ENCODE measurements around the gene SPSB3. TPM values are rescaled to one million over a fixed set of nuclear protein-coding genes. Genes with fewer than 3 reads are reported as not detected.

Gene SPSB3
- total RNA-seq, 4 donors from 2014 or later = 52.2 to 87.3 (median 68.5) TPM

GRCh38 chr16:1731603-1732002 lies 50.8 kb downstream of the SPSB3 start:
- H3K9me3 ChIP-seq = no peaks in the 10 kb centered on the region
- intact Hi-C loops (cut with DNase I) = no loop called here
- H3K36me3 ChIP-seq = peaks cover 33 to 37% of the 10 kb centered on the region in 2 donors
- no peak overlapping the region for H3K27ac ChIP-seq
- no peaks in the 10 kb centered on the region for H3K4me1 ChIP-seq
- TF ChIP-seq CTCF (IDR thresholded peaks at IDR 0.05) = no peak
- TF ChIP-seq POLR2A (IDR thresholded peaks at IDR 0.05) = no peak
- DNase-seq = no peak
- H3K27me3 ChIP-seq = no peaks in the 10 kb centered on the region
- no peak overlapping the region for H3K4me3 ChIP-seq (replicated peaks in 1 of 3)
- WGBS, 2 donors = 78 to 85% methylated on average over 6 to 7 of the region's 7 CpGs

- no peak for DNase-seq
Measured at GRCh38 chr16:1731073-1731472, 51.3 kb downstream of the SPSB3 start.

GRCh38 chr16:1729445-1729844 lies 52.9 kb downstream of the SPSB3 start:
- H3K36me3 ChIP-seq = peaks cover 42 to 47% of the 10 kb centered on the region in 2 donors
- 93% methylated on average over 35 of the region's 35 CpGs for WGBS, 2 donors
- no peaks in the 10 kb centered on the region for H3K9me3 ChIP-seq
- H3K27ac ChIP-seq = no peak overlapping the region
- no peak overlapping the region for H3K4me3 ChIP-seq (replicated peaks in 1 of 3)
- H3K27me3 ChIP-seq = no peaks in the 10 kb centered on the region
- no peaks in the 10 kb centered on the region for H3K4me1 ChIP-seq
- intact Hi-C loops (cut with DNase I) = no loop called here
- no peak for TF ChIP-seq POLR2A (IDR thresholded peaks at IDR 0.05)
- no peak for TF ChIP-seq CTCF (IDR thresholded peaks at IDR 0.05)
- no peak for DNase-seq

More at GRCh38 chr16:1731073-1731472, 51.3 kb downstream of the SPSB3 start:
- Histone ChIP-seq H3K9me3 (no peaks in the 10 kb centered on the region), H3K27me3 (no peaks in the 10 kb centered on the region), H3K27ac (no peak overlapping the region), H3K4me3 (replicated peaks in 1 of 3) (no peak overlapping the region), H3K36me3 (peaks cover 38 to 42% of the 10 kb centered on the region in 2 donors), H3K4me1 (no peaks in the 10 kb centered on the region)
- 95 to 97% methylated on average over 7 of the region's 7 CpGs for WGBS, 2 donors
- intact Hi-C loops (cut with DNase I) = no loop called here
- TF ChIP-seq POLR2A (IDR thresholded peaks at IDR 0.05) = no peak
- no peak for TF ChIP-seq CTCF (IDR thresholded peaks at IDR 0.05)

- DNase-seq = no peak
- intact Hi-C loops (cut with DNase I) = no loop called here
- 95 to 97% methylated on average over 18 of the region's 18 CpGs for WGBS, 2 donors
- no peak for TF ChIP-seq POLR2A (IDR thresholded peaks at IDR 0.05)
- TF ChIP-seq CTCF (IDR thresholded peaks at IDR 0.05) = no peak
- no peaks in the 10 kb centered on the region for H3K9me3 ChIP-seq
- no peaks in the 10 kb centered on the region for H3K4me1 ChIP-seq
- H3K27ac ChIP-seq = no peak overlapping the region
- peaks cover 38 to 42% of the 10 kb centered on the region in 2 donors for H3K36me3 ChIP-seq
- H3K27me3 ChIP-seq = no peaks in the 10 kb centered on the region
- no peak overlapping the region for H3K4me3 ChIP-seq (replicated peaks in 1 of 3)
Measured at GRCh38 chr16:1729026-1729425, 53.3 kb downstream of the SPSB3 start.

- 92 to 93% methylated on average over 22 to 34 of the region's 37 CpGs for WGBS, 2 donors
- intact Hi-C loops (cut with DNase I) = no loop called here
- TF ChIP-seq POLR2A (IDR thresholded peaks at IDR 0.05) (no peak), CTCF (IDR thresholded peaks at IDR 0.05) (no peak)
- Histone ChIP-seq H3K4me1 (peaks cover 5 to 10% of the 10 kb centered on the region in 2 donors), H3K27me3 (no peaks in the 10 kb centered on the region), H3K36me3 (peaks cover 32% of the 10 kb centered on the region in 2 donors), H3K4me3 (replicated peaks in 1 of 3) (no peak overlapping the region), H3K27ac (no peak overlapping the region), H3K9me3 (no peaks in the 10 kb centered on the region)
- DNase-seq = no peak
Measured at GRCh38 chr16:1727651-1728624, 54.4 kb downstream of the SPSB3 start.
